Neural progenitor cell (in vitro differentiated cells): ENCODE measurements around the gene FRMD5. TPM values are rescaled to one million over a fixed set of nuclear protein-coding genes. Genes with fewer than 3 reads are reported as not detected.
"Not testable (repeated sequence)": the region's sequence is repeated elsewhere in the genome, so short reads cannot be mapped to it uniquely, and the experiment has no call there.

Experiments used
- DNase-seq: peaks from one replicate; pipeline ENCODE4 v3.0.0-alpha.2; 2016; ENCODE audit warnings: low spot score
- H2AFZ ChIP-seq: fragments of 200-600 bp; sonication (generic); replicated peaks from 2 replicates; pipeline ENCODE4 v1.6.1; 2016; ENCODE audit warnings: antibody characterized with exemption
- H3F3A ChIP-seq: fragments of 200-600 bp; sonication (generic); 2 replicates; pipeline ENCODE4 v1.6.1; 2016; ENCODE audit warnings: antibody characterized with exemption, low read depth
- H3K27ac ChIP-seq: fragments of 200-600 bp; sonication (generic); 2 replicates; pipeline ENCODE4 v1.5.1; 2016; ENCODE audit warnings: mild to moderate bottlenecking
- H3K27me3 ChIP-seq: fragments of 200-600 bp; sonication (generic); 2 replicates; pipeline ENCODE4 v1.6.1; 2016; ENCODE audit warnings: mild to moderate bottlenecking, moderate library complexity
- H3K36me3 ChIP-seq: fragments of 200-600 bp; sonication (generic); 2 replicates; pipeline ENCODE4 v1.5.1; 2016
- H3K4me1 ChIP-seq: fragments of 200-600 bp; sonication (generic); 2 replicates; pipeline ENCODE4 v1.6.1; 2016; ENCODE audit warnings: mixed run types
- H3K4me2 ChIP-seq: fragments of 200-600 bp; sonication (generic); 2 replicates; pipeline ENCODE4 v1.6.1; 2016
- H3K4me3 ChIP-seq: fragments of 200-600 bp; sonication (generic); 2 replicates; pipeline ENCODE4 v1.5.1; 2016
- H3K79me2 ChIP-seq: fragments of 200-600 bp; sonication (generic); 2 replicates; pipeline ENCODE4 v1.6.1; 2016; ENCODE audit warnings: low read depth
- H3K9ac ChIP-seq: fragments of 200-600 bp; sonication (generic); 2 replicates; pipeline ENCODE4 v1.6.1; 2016
- H3K9me3 ChIP-seq: fragments of 200-600 bp; sonication (generic); 2 replicates; pipeline ENCODE4 v1.5.1; 2016; ENCODE audit warnings: low read depth
- H4K20me1 ChIP-seq: fragments of 200-600 bp; sonication (generic); 2 replicates; pipeline ENCODE4 v1.6.1; 2016; ENCODE audit warnings: low read depth
- H3K27ac Mint-ChIP-seq: 3 replicates; pipeline ENCODE4 v1.8.0; 2021; ENCODE audit warnings: mixed read lengths
- H3K27me3 Mint-ChIP-seq: 2 replicates; pipeline ENCODE4 v1.8.0; 2022; ENCODE audit warnings: low read depth, mild to moderate bottlenecking, inconsistent platforms, moderate library complexity, mixed read lengths; ENCODE audit not compliant: insufficient read depth
- H3K36me3 Mint-ChIP-seq: 3 replicates; pipeline ENCODE4 v1.8.0; 2021; ENCODE audit warnings: mixed read lengths
- H3K4me1 Mint-ChIP-seq: 3 replicates; pipeline ENCODE4 v1.8.0; 2021; ENCODE audit warnings: mixed read lengths
- H3K4me3 Mint-ChIP-seq: 3 replicates; pipeline ENCODE4 v1.8.0; 2021; ENCODE audit warnings: mild to moderate bottlenecking, moderate library complexity, mixed read lengths
- H3K9me3 Mint-ChIP-seq: 3 replicates; pipeline ENCODE4 v1.8.0; 2020; ENCODE audit warnings: mixed read lengths
- EZH2 ChIP-seq: fragments of 200-600 bp; sonication (generic); IDR thresholded peaks from 2 replicates; pipeline ENCODE4 v1.6.1; 2017; ENCODE audit warnings: antibody characterized with exemption, mild to moderate bottlenecking, moderate library complexity
- EZH2phosphoT487 ChIP-seq: fragments of 200-600 bp; sonication (generic); IDR thresholded peaks from 2 replicates; pipeline ENCODE4 v1.6.1; 2017; ENCODE audit warnings: antibody characterized with exemption
- total RNA-seq: library from RNA; depleted of rRNA; stranded (reverse); fragments of >200 nt; gene quantifications from 2 replicates; pipeline ENCODE4 v1.2.3, GENCODE V29; 2015; ENCODE audit warnings: low replicate concordance
- TF ChIP-seq, protein P1 (sequence below): fragments of 200-600 bp; sonication (generic); IDR thresholded peaks from 2 replicates; pipeline ENCODE4 v1.5.1; 2017; ENCODE audit warnings: antibody characterized with exemption, mild to moderate bottlenecking

FRMD5 gene
- total RNA-seq, 1 donor from 2014 or later = 10.1 TPM

DNA sequence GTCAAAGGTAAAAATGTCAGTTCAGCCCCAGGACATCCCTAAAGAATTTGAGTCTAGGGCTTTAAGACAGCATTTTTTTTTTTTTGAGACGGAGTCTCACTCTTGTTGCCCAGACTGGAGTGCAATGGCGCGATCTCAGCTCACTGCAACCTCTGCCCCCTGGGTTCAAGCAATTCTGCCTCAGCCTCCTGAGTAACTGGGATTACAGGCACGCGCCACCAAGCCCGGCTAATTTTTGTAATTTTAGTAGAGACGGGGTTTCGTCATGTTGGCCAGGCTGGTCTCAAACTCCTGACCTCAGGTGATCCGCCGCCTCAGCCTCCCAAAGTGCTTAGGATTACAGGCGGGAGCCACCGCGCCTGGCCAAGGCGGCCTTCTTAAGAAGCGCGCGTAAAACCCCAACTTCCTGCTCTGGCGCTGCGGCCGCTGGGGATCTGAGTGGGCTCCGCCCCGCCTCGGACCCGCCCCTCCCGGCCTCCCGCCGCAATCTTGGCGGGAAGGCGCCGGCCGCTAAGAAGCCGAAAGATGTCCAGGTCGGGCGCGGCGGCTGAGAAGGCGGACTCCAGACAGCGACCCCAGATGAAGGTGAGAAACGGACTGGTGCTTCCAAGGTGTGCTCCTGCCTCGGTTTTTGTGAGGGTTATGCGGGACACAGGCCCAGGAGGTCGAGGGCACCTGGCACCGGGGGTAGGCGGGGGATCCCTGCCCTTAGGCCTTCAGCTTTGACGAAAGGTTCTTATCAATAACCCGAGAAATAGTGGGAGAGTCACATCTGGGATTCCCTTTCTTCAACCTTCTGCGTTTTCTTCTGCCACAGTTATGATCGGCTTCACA is 368.3 kb downstream of the FRMD5 start, which contains the start of gene WDR76:
Gene WDR76, plus strand, starts transcription at position 495 of the 834 bp plus-strand sequence. Its CDS starts 31 bp downstream, at position 526.
- H3K4me3 ChIP-seq = peak within 1 kb of the TSS; percentile 51
- no peak within 1 kb of the TSS for H3K27ac ChIP-seq
- Mint-ChIP-seq H3K27ac (no peak within 1 kb of the TSS), H3K4me1 (peaks cover 24% of the 10 kb centered on the region), H3K4me3 (peak within 1 kb of the TSS; percentile 85), H3K27me3 (peaks cover 2% of the 10 kb centered on the region), H3K9me3 (peaks cover 5% of the 10 kb centered on the region), H3K36me3 (peaks cover 17% of the 10 kb centered on the region)
- DNase-seq = peak; percentile 93
- peaks cover 5% of the 10 kb centered on the region for H3K9me3 ChIP-seq
- H3K36me3 ChIP-seq = no peaks in the 10 kb centered on the region
- peaks cover 30% of the 10 kb centered on the region for H3F3A ChIP-seq
- H3K79me2 ChIP-seq = peaks cover 47% of the 10 kb centered on the region
- no peaks in the 10 kb centered on the region for H3K27me3 ChIP-seq
- H2AFZ ChIP-seq = peak within 1 kb of the TSS; percentile 94
- H4K20me1 ChIP-seq = no peaks in the 10 kb centered on the region
- peaks cover 16% of the 10 kb centered on the region for H3K4me1 ChIP-seq
- H3K4me2 ChIP-seq = peak within 1 kb of the TSS; percentile 79
- TF ChIP-seq, protein P1, sequence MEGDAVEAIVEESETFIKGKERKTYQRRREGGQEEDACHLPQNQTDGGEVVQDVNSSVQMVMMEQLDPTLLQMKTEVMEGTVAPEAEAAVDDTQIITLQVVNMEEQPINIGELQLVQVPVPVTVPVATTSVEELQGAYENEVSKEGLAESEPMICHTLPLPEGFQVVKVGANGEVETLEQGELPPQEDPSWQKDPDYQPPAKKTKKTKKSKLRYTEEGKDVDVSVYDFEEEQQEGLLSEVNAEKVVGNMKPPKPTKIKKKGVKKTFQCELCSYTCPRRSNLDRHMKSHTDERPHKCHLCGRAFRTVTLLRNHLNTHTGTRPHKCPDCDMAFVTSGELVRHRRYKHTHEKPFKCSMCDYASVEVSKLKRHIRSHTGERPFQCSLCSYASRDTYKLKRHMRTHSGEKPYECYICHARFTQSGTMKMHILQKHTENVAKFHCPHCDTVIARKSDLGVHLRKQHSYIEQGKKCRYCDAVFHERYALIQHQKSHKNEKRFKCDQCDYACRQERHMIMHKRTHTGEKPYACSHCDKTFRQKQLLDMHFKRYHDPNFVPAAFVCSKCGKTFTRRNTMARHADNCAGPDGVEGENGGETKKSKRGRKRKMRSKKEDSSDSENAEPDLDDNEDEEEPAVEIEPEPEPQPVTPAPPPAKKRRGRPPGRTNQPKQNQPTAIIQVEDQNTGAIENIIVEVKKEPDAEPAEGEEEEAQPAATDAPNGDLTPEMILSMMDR = no peak
- TF ChIP-seq EZH2phosphoT487 (no peak), EZH2 (no peak)
- no peak within 1 kb of the TSS for H3K9ac ChIP-seq

DNA sequence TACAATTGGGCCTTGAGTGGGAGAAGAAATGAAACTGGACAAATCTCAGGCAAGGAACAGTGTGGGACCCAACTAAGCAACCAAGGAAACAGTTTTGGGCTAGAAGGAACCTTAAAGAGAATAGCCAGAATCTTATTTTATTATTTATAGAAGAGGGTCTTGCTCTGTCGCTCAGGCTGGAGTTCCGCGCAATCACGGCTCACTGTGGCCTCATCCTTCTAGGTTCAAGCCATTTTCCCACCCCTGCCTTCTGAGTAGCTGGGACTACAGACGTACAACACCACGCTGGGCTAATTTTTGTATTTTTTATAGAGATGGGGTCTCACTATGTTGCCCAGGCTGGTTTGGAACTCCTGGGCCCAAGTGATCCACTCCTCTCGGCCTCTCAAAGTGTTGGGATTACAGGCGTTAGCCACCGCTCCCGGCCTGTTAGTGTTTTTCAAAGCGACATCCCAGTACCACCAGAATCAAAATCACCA is 369.0 kb downstream of the FRMD5 start:
- no peak overlapping the region for H3K9ac ChIP-seq
- H3K79me2 ChIP-seq = peaks cover 53% of the 10 kb centered on the region
- no peak for TF ChIP-seq EZH2phosphoT487
- TF ChIP-seq EZH2 = no peak
- TF ChIP-seq, protein P1 = no peak
- Mint-ChIP-seq H3K9me3 (peaks cover 5% of the 10 kb centered on the region), H3K27ac (no peak overlapping the region), H3K36me3 (peaks cover 15% of the 10 kb centered on the region), H3K4me3 (peak overlapping the region; percentile 85), H3K4me1 (peaks cover 25% of the 10 kb centered on the region), H3K27me3 (peaks cover 2% of the 10 kb centered on the region)
- peak overlapping the region; percentile 51 for H3K4me3 ChIP-seq
- peaks cover 16% of the 10 kb centered on the region for H3K4me1 ChIP-seq
- H3K27me3 ChIP-seq = no peaks in the 10 kb centered on the region
- peaks cover 30% of the 10 kb centered on the region for H3F3A ChIP-seq
- H3K27ac ChIP-seq = no peak overlapping the region
- peaks cover 5% of the 10 kb centered on the region for H3K9me3 ChIP-seq
- H3K36me3 ChIP-seq = peaks cover 5% of the 10 kb centered on the region
- H3K4me2 ChIP-seq = peak overlapping the region; percentile 79
- H2AFZ ChIP-seq = no peak overlapping the region
- H4K20me1 ChIP-seq = no peaks in the 10 kb centered on the region
- no peak for DNase-seq

DNA sequence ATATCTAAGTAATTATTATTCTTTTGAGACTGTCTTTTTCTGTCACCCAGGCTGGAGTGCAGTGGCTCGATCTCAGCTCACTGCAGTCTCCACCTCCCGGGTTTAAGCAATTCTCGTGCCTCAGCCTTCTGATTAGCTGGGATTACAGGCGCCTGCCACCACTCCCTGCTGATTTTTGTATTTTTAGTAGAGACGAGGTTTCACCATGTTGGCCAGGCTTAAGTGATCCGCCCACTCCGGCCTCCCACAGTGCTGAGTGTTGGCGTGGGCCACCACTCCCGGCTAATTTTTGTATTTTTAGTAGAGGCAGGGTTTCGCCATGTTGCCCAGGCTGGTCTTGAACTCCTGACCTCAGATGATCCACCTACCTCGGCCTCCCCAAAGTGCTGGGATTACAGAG is 369.8 kb downstream of the FRMD5 start:
- H3K36me3 ChIP-seq, H3K9me3 Mint-ChIP-seq, H3K27me3 Mint-ChIP-seq, DNase-seq, H3K9ac ChIP-seq, H3K27ac Mint-ChIP-seq, H3K27me3 ChIP-seq, H3K9me3 ChIP-seq, H4K20me1 ChIP-seq, H3K4me2 ChIP-seq, H3K4me3 ChIP-seq, H2AFZ ChIP-seq, H3K27ac ChIP-seq: not testable (repeated sequence)
- peaks cover 15% of the 10 kb centered on the region for H3K36me3 Mint-ChIP-seq
- peaks cover 25% of the 10 kb centered on the region for H3K4me1 Mint-ChIP-seq
- Histone ChIP-seq H3K79me2 (peaks cover 61% of the 10 kb centered on the region), H3F3A (peaks cover 30% of the 10 kb centered on the region), H3K4me1 (peaks cover 16% of the 10 kb centered on the region)
- H3K4me3 Mint-ChIP-seq = peak overlapping the region; percentile 85
